MM.1S (cell line): ENCODE data around the gene RBMS3.

Experiments used
- DNase-seq: peaks from one replicate; pipeline ENCODE4 v3.0.0-alpha.2; 2015
- H2AFZ ChIP-seq: fragments of 300-600 bp; sonication (generic); 2 replicates; pipeline ENCODE4 v1.6.0; 2016; ENCODE audit warnings: antibody characterized with exemption, low read length
- H3F3A ChIP-seq: fragments of 300-600 bp; sonication (generic); 2 replicates; pipeline ENCODE4 v1.6.1; 2016; ENCODE audit warnings: mild to moderate bottlenecking, antibody characterized with exemption, low read length, moderate library complexity, mixed read lengths; ENCODE audit not compliant: insufficient read depth
- H3K27ac ChIP-seq: fragments of 300-600 bp; sonication (generic); 2 replicates; pipeline ENCODE4 v1.5.1; 2016; ENCODE audit warnings: mild to moderate bottlenecking, low read length
- H3K27me3 ChIP-seq: fragments of 300-600 bp; sonication (generic); replicated peaks from 2 replicates; pipeline ENCODE4 v1.6.0; 2016; ENCODE audit warnings: low read length; ENCODE audit not compliant: insufficient read depth
- H3K36me3 ChIP-seq: fragments of 300-600 bp; sonication (generic); replicated peaks from 2 replicates; pipeline ENCODE4 v1.6.1; 2016; ENCODE audit warnings: mild to moderate bottlenecking, low read length, mixed read lengths; ENCODE audit not compliant: insufficient read depth
- H3K4me1 ChIP-seq: fragments of 300-600 bp; sonication (generic); 2 replicates; pipeline ENCODE4 v1.6.1; 2016; ENCODE audit warnings: low read length, mixed read lengths
- H3K4me2 ChIP-seq: fragments of 300-600 bp; sonication (generic); 2 replicates; pipeline ENCODE4 v1.6.0; 2016; ENCODE audit warnings: low read depth, low read length
- H3K4me3 ChIP-seq: fragments of 300-600 bp; sonication (generic); 2 replicates; pipeline ENCODE4 v1.5.1; 2016; ENCODE audit warnings: low read length, mixed read lengths
- H3K79me2 ChIP-seq: fragments of 300-600 bp; sonication (generic); 2 replicates; pipeline ENCODE4 v1.6.1; 2016; ENCODE audit warnings: mixed run types, low read length, mixed read lengths
- H3K9ac ChIP-seq: fragments of 300-600 bp; sonication (generic); 2 replicates; pipeline ENCODE4 v1.6.1; 2016; ENCODE audit warnings: low read length, mixed read lengths
- H3K9me2 ChIP-seq: fragments of 300-600 bp; sonication (generic); replicated peaks from 2 replicates; pipeline ENCODE4 v1.6.1; 2016; ENCODE audit warnings: mild to moderate bottlenecking, low read length, mixed read lengths; ENCODE audit not compliant: insufficient read depth
- H3K9me3 ChIP-seq: fragments of 300-600 bp; sonication (generic); replicated peaks from 2 replicates; pipeline ENCODE4 v1.6.1; 2016; ENCODE audit warnings: mild to moderate bottlenecking, low read length, mixed read lengths; ENCODE audit not compliant: insufficient read depth
- H4K20me1 ChIP-seq: fragments of 300-600 bp; sonication (generic); 2 replicates; pipeline ENCODE4 v1.6.1; 2016; ENCODE audit warnings: mild to moderate bottlenecking, low read length, moderate library complexity, mixed read lengths; ENCODE audit not compliant: insufficient read depth
- EZH2 ChIP-seq: fragments of 300-600 bp; sonication (generic); optimal IDR thresholded peaks from 2 replicates; pipeline ENCODE3; 2017; ENCODE audit warnings: low read depth, mild to moderate bottlenecking, antibody characterized with exemption, low read length, mixed read lengths
- EZH2phosphoT487 ChIP-seq: fragments of 300-600 bp; sonication (generic); IDR thresholded peaks from 2 replicates; pipeline ENCODE4 v1.6.1; 2018; ENCODE audit warnings: antibody characterized with exemption, low read length
- TF ChIP-seq, protein P1 (sequence below): fragments of 300-600 bp; sonication (generic); IDR thresholded peaks from 2 replicates; pipeline ENCODE4 v1.5.1; 2016; ENCODE audit warnings: antibody characterized with exemption, low read length, mixed read lengths

Gene RBMS3

DNA sequence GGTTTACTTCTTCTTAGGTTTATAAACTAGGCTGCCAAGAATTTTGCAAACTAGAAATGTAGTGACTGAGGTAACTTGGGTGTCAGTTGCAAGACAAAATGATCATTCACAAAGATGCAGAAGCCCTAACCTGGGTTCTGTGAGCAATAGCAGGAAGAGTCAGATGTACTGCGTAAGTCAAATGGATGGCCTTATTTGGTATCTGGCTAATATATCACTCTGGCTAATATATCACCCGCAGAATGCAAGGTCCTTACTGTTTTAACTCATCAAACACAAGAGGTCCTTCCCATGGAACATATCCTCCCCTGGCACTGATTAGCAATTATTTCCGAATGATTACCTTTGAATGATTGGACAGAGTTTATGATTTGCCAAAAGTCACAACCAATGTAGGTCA, 37.4 kb downstream of the RBMS3 start:
- Histone ChIP-seq H3K4me2 (no peak overlapping the region), H3K4me3 (no peak overlapping the region), H3K27me3 (no peaks in the 10 kb centered on the region), H3K79me2 (no peaks in the 10 kb centered on the region), H3K4me1 (no peaks in the 10 kb centered on the region), H2AFZ (no peak overlapping the region), H4K20me1 (no peaks in the 10 kb centered on the region), H3K9me3 (no peaks in the 10 kb centered on the region), H3K9ac (no peak overlapping the region), H3F3A (no peaks in the 10 kb centered on the region), H3K27ac (no peak overlapping the region), H3K9me2 (no peaks in the 10 kb centered on the region), H3K36me3 (no peaks in the 10 kb centered on the region)
- no peak for DNase-seq
- TF ChIP-seq EZH2phosphoT487, result no peak
- no peak for TF ChIP-seq EZH2
- TF ChIP-seq, protein P1, sequence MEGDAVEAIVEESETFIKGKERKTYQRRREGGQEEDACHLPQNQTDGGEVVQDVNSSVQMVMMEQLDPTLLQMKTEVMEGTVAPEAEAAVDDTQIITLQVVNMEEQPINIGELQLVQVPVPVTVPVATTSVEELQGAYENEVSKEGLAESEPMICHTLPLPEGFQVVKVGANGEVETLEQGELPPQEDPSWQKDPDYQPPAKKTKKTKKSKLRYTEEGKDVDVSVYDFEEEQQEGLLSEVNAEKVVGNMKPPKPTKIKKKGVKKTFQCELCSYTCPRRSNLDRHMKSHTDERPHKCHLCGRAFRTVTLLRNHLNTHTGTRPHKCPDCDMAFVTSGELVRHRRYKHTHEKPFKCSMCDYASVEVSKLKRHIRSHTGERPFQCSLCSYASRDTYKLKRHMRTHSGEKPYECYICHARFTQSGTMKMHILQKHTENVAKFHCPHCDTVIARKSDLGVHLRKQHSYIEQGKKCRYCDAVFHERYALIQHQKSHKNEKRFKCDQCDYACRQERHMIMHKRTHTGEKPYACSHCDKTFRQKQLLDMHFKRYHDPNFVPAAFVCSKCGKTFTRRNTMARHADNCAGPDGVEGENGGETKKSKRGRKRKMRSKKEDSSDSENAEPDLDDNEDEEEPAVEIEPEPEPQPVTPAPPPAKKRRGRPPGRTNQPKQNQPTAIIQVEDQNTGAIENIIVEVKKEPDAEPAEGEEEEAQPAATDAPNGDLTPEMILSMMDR, result no peak

DNA sequence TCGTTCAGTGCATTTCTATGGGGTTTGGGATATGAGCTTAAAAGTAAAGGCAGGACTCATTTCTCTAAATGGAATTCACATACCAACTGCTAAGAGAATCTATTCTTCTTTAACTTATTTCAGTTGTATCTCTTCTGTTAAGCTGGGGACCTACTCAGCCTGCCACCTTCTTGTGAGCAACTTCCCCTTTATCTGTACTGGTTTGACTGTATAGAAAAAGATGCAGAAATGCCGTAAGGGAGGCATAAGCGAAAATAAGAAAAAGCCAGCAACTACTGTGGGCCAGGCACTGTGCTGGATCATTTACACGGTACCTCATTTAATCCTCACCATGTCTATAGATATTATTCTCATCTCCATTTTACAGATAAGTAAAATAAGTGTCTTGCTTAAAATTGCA, 38.4 kb downstream of the RBMS3 start:
- H3K9me3 ChIP-seq, result no peaks in the 10 kb centered on the region
- no peak overlapping the region for H2AFZ ChIP-seq
- H3K9ac ChIP-seq, result no peak overlapping the region
- H3K9me2 ChIP-seq, result no peaks in the 10 kb centered on the region
- no peak overlapping the region for H3K4me2 ChIP-seq
- H3F3A ChIP-seq, result peaks cover 6% of the 10 kb centered on the region
- H3K4me3 ChIP-seq, result no peak overlapping the region
- H3K36me3 ChIP-seq, result no peaks in the 10 kb centered on the region
- peaks cover 6% of the 10 kb centered on the region; the same call in 1 of the 2 replicates for H3K4me1 ChIP-seq
- H3K27ac ChIP-seq, result no peak overlapping the region
- H3K79me2 ChIP-seq, result no peaks in the 10 kb centered on the region
- H3K27me3 ChIP-seq, result no peaks in the 10 kb centered on the region
- no peaks in the 10 kb centered on the region for H4K20me1 ChIP-seq
- TF ChIP-seq, protein P1, result no peak
- TF ChIP-seq EZH2 (no peak), EZH2phosphoT487 (no peak)
- no peak for DNase-seq

DNA sequence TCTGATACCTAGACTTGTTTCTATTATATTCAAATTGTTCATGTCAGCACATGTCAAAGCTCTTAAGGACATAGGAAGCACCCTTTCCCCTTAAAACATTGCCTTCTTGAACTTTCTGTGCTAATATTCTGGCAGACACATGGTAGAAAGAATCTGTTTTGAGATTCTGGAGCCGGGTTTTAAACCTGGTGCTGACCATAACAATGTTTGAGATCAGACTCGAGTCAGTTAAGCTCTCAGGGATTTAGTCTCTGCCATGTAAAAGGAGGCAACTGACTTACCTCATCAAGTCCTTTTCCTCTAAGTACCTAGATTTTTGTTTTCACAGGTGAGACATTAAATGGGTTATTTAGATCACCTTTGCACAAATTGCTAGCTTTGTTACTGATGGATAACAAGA, 38.9 kb downstream of the RBMS3 start:
- Histone ChIP-seq H3K4me3 (no peak overlapping the region), H4K20me1 (no peaks in the 10 kb centered on the region), H3K27me3 (no peaks in the 10 kb centered on the region), H3K4me2 (no peak overlapping the region), H2AFZ (no peak overlapping the region), H3F3A (peaks cover 11% of the 10 kb centered on the region), H3K27ac (no peak overlapping the region), H3K36me3 (no peaks in the 10 kb centered on the region), H3K79me2 (no peaks in the 10 kb centered on the region), H3K4me1 (peaks cover 9% of the 10 kb centered on the region), H3K9me2 (no peaks in the 10 kb centered on the region), H3K9ac (no peak overlapping the region), H3K9me3 (no peaks in the 10 kb centered on the region)
- TF ChIP-seq EZH2 (no peak), EZH2phosphoT487 (no peak)
- TF ChIP-seq, protein P1, result no peak
- DNase-seq, result no peak
